Osteocyte (in vitro differentiated cells): ENCODE measurements around the gene SDSL. TPM values are rescaled to one million over a fixed set of nuclear protein-coding genes. Genes with fewer than 3 reads are reported as not detected.
A peak's percentile ranks its signal among the peaks of the same experiment; 100 is the strongest.

Source experiments
- DNase-seq: peaks from one replicate; pipeline ENCODE4 v3.0.0; 2021; ENCODE audit warnings: mixed read lengths; ENCODE audit not compliant: unreplicated experiment; ENCODE audit errors: extremely low spot score
- H3K27ac Mint-ChIP-seq: one replicate; pipeline ENCODE4 v1.8.0; 2021; ENCODE audit warnings: mild to moderate bottlenecking, mixed read lengths; ENCODE audit not compliant: unreplicated experiment
- H3K27me3 Mint-ChIP-seq: one replicate; pipeline ENCODE4 v1.8.0; 2021; ENCODE audit warnings: mixed read lengths; ENCODE audit not compliant: unreplicated experiment
- H3K36me3 Mint-ChIP-seq: one replicate; pipeline ENCODE4 v1.8.0; 2021; ENCODE audit warnings: mixed read lengths; ENCODE audit not compliant: unreplicated experiment
- H3K4me1 Mint-ChIP-seq: one replicate; pipeline ENCODE4 v1.8.0; 2021; ENCODE audit warnings: mixed read lengths; ENCODE audit not compliant: unreplicated experiment
- H3K4me3 Mint-ChIP-seq: one replicate; pipeline ENCODE4 v1.8.0; 2021; ENCODE audit warnings: mild to moderate bottlenecking, moderate library complexity, mixed read lengths; ENCODE audit not compliant: unreplicated experiment
- H3K9me3 Mint-ChIP-seq: one replicate; pipeline ENCODE4 v1.8.0; 2021; ENCODE audit warnings: mixed read lengths; ENCODE audit not compliant: unreplicated experiment
- total RNA-seq: library from RNA; stranded (reverse); gene quantifications from 2 replicates; pipeline ENCODE4 v1.2.1, GENCODE V29; 2021
- TF ChIP-seq, protein P1 (sequence below): fragments of 200-600 bp; sonication (generic); IDR thresholded peaks from 2 replicates; pipeline ENCODE4 v1.5.0; 2021; ENCODE audit warnings: antibody characterized with exemption, mild to moderate bottlenecking, moderate library complexity

The SDSL gene
- total RNA-seq, 1 donor from 2014 or later: 6.2 TPM

DNA sequence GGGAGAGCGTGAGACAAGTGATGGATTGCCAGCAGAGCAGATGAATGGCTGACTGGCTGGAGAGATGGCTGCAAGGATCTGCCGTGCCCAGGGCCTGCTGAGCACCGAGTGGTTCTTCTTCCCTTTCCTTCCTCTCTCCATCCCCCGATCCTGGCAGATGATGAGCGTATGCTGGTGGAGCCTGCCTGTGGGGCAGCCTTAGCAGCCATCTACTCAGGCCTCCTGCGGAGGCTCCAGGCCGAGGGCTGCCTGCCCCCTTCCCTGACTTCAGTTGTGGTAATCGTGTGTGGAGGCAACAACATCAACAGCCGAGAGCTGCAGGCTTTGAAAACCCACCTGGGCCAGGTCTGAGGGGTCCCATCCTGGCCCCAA lies 15.5 kb downstream of the SDSL start:
- DNase-seq: no peak
- TF ChIP-seq, protein P1, sequence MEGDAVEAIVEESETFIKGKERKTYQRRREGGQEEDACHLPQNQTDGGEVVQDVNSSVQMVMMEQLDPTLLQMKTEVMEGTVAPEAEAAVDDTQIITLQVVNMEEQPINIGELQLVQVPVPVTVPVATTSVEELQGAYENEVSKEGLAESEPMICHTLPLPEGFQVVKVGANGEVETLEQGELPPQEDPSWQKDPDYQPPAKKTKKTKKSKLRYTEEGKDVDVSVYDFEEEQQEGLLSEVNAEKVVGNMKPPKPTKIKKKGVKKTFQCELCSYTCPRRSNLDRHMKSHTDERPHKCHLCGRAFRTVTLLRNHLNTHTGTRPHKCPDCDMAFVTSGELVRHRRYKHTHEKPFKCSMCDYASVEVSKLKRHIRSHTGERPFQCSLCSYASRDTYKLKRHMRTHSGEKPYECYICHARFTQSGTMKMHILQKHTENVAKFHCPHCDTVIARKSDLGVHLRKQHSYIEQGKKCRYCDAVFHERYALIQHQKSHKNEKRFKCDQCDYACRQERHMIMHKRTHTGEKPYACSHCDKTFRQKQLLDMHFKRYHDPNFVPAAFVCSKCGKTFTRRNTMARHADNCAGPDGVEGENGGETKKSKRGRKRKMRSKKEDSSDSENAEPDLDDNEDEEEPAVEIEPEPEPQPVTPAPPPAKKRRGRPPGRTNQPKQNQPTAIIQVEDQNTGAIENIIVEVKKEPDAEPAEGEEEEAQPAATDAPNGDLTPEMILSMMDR: no peak
- Mint-ChIP-seq H3K4me3 (no peak overlapping the region), H3K36me3 (no peaks in the 10 kb centered on the region), H3K27me3 (peaks cover 18% of the 10 kb centered on the region), H3K27ac (no peak overlapping the region), H3K4me1 (no peaks in the 10 kb centered on the region), H3K9me3 (no peaks in the 10 kb centered on the region)

DNA sequence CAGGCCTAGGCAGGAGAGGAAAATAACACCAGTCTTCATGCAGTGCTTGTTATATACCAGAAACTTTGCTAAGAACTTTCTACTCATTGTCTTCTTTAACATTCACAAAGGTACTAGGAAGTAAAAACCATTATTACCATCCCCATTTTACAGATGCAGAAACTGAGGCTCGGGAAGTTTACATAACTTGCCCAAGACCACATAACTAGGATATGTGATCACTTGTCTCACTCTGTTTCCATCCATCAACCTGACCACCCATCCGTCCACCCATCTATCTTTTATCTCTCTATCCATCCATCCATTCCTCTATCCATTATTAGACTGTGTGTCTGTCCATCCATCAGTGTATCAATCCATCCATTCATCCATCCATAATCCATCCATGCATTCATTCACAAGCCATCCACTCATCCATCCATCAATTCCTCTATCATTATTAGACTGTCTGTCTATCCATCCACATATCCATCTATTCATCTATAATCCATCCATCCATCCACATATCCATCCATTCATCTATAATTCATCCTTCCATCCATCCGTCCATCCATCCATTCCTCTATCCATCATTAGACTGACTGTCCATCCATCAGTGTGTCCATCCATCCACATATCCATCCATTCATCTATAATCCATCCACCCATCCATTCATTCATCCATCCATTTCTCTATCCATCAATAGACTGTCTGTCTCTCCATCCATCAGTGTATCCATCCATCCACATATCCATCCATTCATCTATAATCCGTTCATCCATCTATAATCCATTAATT lies 16.5 kb downstream of the SDSL start:
- no peak for DNase-seq
- Mint-ChIP-seq H3K27me3 (peaks cover 22% of the 10 kb centered on the region), H3K4me3 (no peak overlapping the region), H3K36me3 (no peaks in the 10 kb centered on the region), H3K4me1 (no peaks in the 10 kb centered on the region), H3K9me3 (no peaks in the 10 kb centered on the region), H3K27ac (no peak overlapping the region)
- TF ChIP-seq, protein P1: no peak

DNA sequence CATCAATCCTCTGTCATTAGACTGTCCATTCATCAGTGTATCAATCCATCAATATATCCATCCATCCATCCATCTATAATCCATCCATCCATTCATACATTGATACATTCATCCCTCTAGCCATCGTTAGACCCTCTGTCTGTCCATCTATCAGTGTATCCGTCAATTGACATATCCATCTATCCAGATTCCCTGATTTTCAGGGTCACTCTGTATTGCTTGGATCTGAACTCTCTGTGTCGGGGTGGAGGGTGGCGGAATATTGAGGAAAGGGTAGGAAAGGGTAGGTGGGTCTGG lies 17.1 kb downstream of the SDSL start:
- TF ChIP-seq, protein P1: no peak
- no peak for DNase-seq
- Mint-ChIP-seq H3K4me1 (no peaks in the 10 kb centered on the region), H3K27me3 (peaks cover 28% of the 10 kb centered on the region), H3K9me3 (no peaks in the 10 kb centered on the region), H3K27ac (no peak overlapping the region), H3K4me3 (no peak overlapping the region), H3K36me3 (no peaks in the 10 kb centered on the region)

DNA sequence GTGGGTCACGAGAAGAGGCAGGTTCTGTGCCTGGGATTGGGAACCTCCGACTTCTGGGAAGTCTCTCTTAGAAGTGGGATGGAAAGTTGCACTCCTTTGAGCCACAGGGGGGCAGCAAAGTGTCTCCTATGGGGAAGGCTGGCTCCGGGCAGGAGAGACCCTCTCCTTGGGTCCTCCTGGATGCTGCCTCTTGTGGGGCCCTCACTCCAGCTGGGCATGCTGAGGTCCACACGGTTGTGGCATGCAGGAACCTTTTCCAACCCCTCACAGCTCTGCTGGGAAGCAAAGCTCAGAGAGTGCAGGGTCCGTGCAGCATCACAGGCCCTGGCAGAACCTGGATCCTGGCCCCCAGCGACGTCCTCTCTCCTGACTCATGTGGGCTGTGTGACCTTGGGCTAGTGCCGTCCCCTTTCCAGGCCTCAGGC lies 17.4 kb downstream of the SDSL start:
- no peaks in the 10 kb centered on the region for H3K4me1 Mint-ChIP-seq
- DNase-seq: no peak
- peaks cover 30% of the 10 kb centered on the region for H3K27me3 Mint-ChIP-seq
- TF ChIP-seq, protein P1: peak; percentile 74
- H3K4me3 Mint-ChIP-seq: no peak overlapping the region
- H3K36me3 Mint-ChIP-seq: no peaks in the 10 kb centered on the region
- no peak overlapping the region for H3K27ac Mint-ChIP-seq
- H3K9me3 Mint-ChIP-seq: no peaks in the 10 kb centered on the region

DNA sequence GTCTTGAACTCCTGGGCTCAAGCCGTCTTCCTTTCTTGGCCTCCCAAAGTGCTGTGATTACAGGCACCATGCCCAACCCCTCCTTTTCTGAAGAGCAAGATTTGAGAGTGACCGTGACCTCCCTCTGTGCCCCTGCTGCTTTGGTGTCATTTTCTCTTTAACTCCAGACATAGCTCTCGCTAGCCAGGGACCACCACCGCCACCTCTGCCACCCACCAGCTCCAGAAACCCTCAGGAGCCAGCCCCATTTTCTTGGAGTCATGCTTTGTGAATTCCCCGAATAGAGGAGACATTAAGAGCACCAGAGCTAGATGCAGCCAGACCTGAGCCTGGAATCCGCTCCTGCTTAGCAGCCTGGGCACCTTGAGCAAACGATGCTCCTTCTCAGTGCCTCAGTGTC lies 18.2 kb downstream of the SDSL start:
- Mint-ChIP-seq H3K4me3 (no peak overlapping the region), H3K27ac (no peak overlapping the region), H3K9me3 (no peaks in the 10 kb centered on the region), H3K36me3 (no peaks in the 10 kb centered on the region), H3K4me1 (no peaks in the 10 kb centered on the region), H3K27me3 (peaks cover 30% of the 10 kb centered on the region)
- DNase-seq: no peak
- TF ChIP-seq, protein P1: no peak
